Nephron progenitor cell (in vitro differentiated cells): ENCODE data around the gene NUDT16L1.
A peak's percentile ranks its signal among the peaks of the same experiment; 100 is the strongest.

ENCODE experiments used
- DNase-seq: peaks from one replicate; pipeline ENCODE4 v3.0.0; 2021
- H3K27ac Mint-ChIP-seq: 2 replicates; pipeline ENCODE4 v1.8.0; 2021; ENCODE audit warnings: mild to moderate bottlenecking, moderate library complexity, mixed read lengths
- H3K27me3 Mint-ChIP-seq: 2 replicates; pipeline ENCODE4 v1.8.0; 2021; ENCODE audit warnings: mild to moderate bottlenecking, low read depth, mixed read lengths; ENCODE audit not compliant: poor library complexity
- H3K36me3 Mint-ChIP-seq: 2 replicates; pipeline ENCODE4 v1.8.0; 2021; ENCODE audit warnings: low read depth, mixed read lengths
- H3K4me1 Mint-ChIP-seq: 2 replicates; pipeline ENCODE4 v1.8.0; 2021; ENCODE audit warnings: mixed read lengths
- H3K4me3 Mint-ChIP-seq: 2 replicates; pipeline ENCODE4 v1.8.0; 2021; ENCODE audit warnings: mild to moderate bottlenecking, moderate library complexity, mixed read lengths
- H3K9me3 Mint-ChIP-seq: 2 replicates; pipeline ENCODE4 v1.8.0; 2021; ENCODE audit warnings: mild to moderate bottlenecking, moderate library complexity, mixed read lengths
- CTCF ChIP-seq: fragments of 200-600 bp; sonication (generic); IDR thresholded peaks from 2 replicates; pipeline ENCODE4 v1.5.0; 2021; ENCODE audit warnings: antibody characterized with exemption

Gene NUDT16L1

GRCh38 chr16:4686497-4687210, 6.7 kb upstream of the NUDT16L1 start:
- Mint-ChIP-seq H3K4me3 (no peak overlapping the region), H3K36me3 (peaks cover 8% of the 10 kb centered on the region), H3K4me1 (peaks cover 19% of the 10 kb centered on the region), H3K9me3 (no peaks in the 10 kb centered on the region), H3K27me3 (no peaks in the 10 kb centered on the region), H3K27ac (no peak overlapping the region)
- TF ChIP-seq CTCF: no peak
- no peak for DNase-seq

- DNase-seq: no peak
- no peak for TF ChIP-seq CTCF
- Mint-ChIP-seq H3K27ac (peak overlapping the region; percentile 68), H3K27me3 (no peaks in the 10 kb centered on the region), H3K4me1 (peaks cover 15% of the 10 kb centered on the region), H3K36me3 (peaks cover 8% of the 10 kb centered on the region), H3K4me3 (no peak overlapping the region), H3K9me3 (no peaks in the 10 kb centered on the region)
These were observed 5.9 kb upstream of the NUDT16L1 start for GRCh38 chr16:4687416-4687815.

- no peak for TF ChIP-seq CTCF
- DNase-seq: no peak
- H3K27ac Mint-ChIP-seq: peak overlapping the region; percentile 90
- H3K36me3 Mint-ChIP-seq: peaks cover 8% of the 10 kb centered on the region
- H3K4me3 Mint-ChIP-seq: no peak overlapping the region
- H3K27me3 Mint-ChIP-seq: no peaks in the 10 kb centered on the region
- H3K9me3 Mint-ChIP-seq: no peaks in the 10 kb centered on the region
- peaks cover 15% of the 10 kb centered on the region for H3K4me1 Mint-ChIP-seq
These were observed 5.3 kb upstream of the NUDT16L1 start for GRCh38 chr16:4687946-4688673.

- H3K27me3 Mint-ChIP-seq: no peaks in the 10 kb centered on the region
- no peak for TF ChIP-seq CTCF
- no peak overlapping the region for H3K4me3 Mint-ChIP-seq
- DNase-seq: no peak
- H3K36me3 Mint-ChIP-seq: peaks cover 8% of the 10 kb centered on the region
- H3K4me1 Mint-ChIP-seq: peaks cover 13% of the 10 kb centered on the region
- no peaks in the 10 kb centered on the region for H3K9me3 Mint-ChIP-seq
- no peak overlapping the region for H3K27ac Mint-ChIP-seq
These were observed 4.7 kb upstream of the NUDT16L1 start for GRCh38 chr16:4688674-4689045.

- Mint-ChIP-seq H3K9me3 (no peaks in the 10 kb centered on the region), H3K27me3 (no peaks in the 10 kb centered on the region), H3K36me3 (peaks cover 8% of the 10 kb centered on the region), H3K4me1 (peaks cover 13% of the 10 kb centered on the region), H3K4me3 (no peak overlapping the region), H3K27ac (no peak overlapping the region)
- no peak for TF ChIP-seq CTCF
- DNase-seq: no peak
These were observed 4.2 kb upstream of the NUDT16L1 start for GRCh38 chr16:4689091-4689671.
